Gastrocnemius medialis (tissue), 4 donors: ENCODE measurements around the gene CEP83. TPM values are rescaled to one million over a fixed set of nuclear protein-coding genes. Genes with fewer than 3 reads are reported as not detected.
"Not testable (repeated sequence)": the region's sequence is repeated elsewhere in the genome, so short reads cannot be mapped to it uniquely, and the experiment has no call there.

Source experiments
- ATAC-seq, 2 donors: fragments of 150-250 bp; one replicate each; pipeline ENCODE4 v1.9.1; 2016
- DNase-seq, 2 donors: peaks; one replicate each; pipeline ENCODE4 v3.0.0-alpha.2; 2019
- H3K27ac ChIP-seq, 4 donors: fragments of 200-600 bp; sonication (generic); 1 replicate in 1 of 4; 2 replicates in 3 of 4; pipeline ENCODE4 v1.5.1; 2016 to 2018; ENCODE audit warnings: mild to moderate bottlenecking in 2 of 4, moderate library complexity in 1 of 4
- H3K27me3 ChIP-seq, 3 donors: fragments of 200-600 bp; sonication (generic) in 2 of 3; 1 replicate in 1 of 3; 2 replicates in 2 of 3; pipeline versions ENCODE4 v1.5.1 to v1.6.0; 2016 to 2019; ENCODE audit warnings: mild to moderate bottlenecking in 1 of 3, moderate library complexity in 1 of 3
- H3K36me3 ChIP-seq, 2 donors: fragments of 200-600 bp; sonication (generic) in 1 of 2; one replicate each; pipeline ENCODE4 v1.5.1; 2017 to 2018
- H3K4me1 ChIP-seq, 2 donors: fragments of 200-600 bp; sonication (generic) in 1 of 2; one replicate each; pipeline ENCODE4 v1.5.1; 2016 to 2017; ENCODE audit warnings: mild to moderate bottlenecking in 2 of 2
- H3K4me3 ChIP-seq, 4 donors: fragments of 200-600 bp; sonication (generic) in 3 of 4; 1 replicate in 1 of 4; 2 replicates in 3 of 4; pipeline ENCODE4 v1.5.1; 2016 to 2019; ENCODE audit warnings: mild to moderate bottlenecking in 2 of 4
- H3K9me3 ChIP-seq, 3 donors: fragments of 200-600 bp; sonication (generic) in 2 of 3; 1 replicate in 1 of 3; 2 replicates in 2 of 3; pipeline ENCODE4 v1.5.1; 2016 to 2019
- POLR2A ChIP-seq, 2 donors: fragments of 450-650 bp; IDR thresholded peaks; one replicate each; pipeline ENCODE4 v1.6.1; 2017; ENCODE audit warnings: antibody characterized with exemption in 2 of 2, mild to moderate bottlenecking in 2 of 2, moderate library complexity in 2 of 2
- in situ Hi-C, 4 donors: fragments of 200-750 bp; cut with MboI; loops; one replicate each; pipeline versions ENCODE4 v1.15.0 to v1.8.0; 2017; ENCODE audit warnings: low sequenced_read_pairs in 4 of 4
- intact Hi-C: fragments of 100-400 bp; cut with DNase I; formaldehyde crosslinking; loops from one replicate; pipeline ENCODE4 v1.15.1; 2023; ENCODE audit warnings: low total_unique reads
- total RNA-seq, 4 donors: library from RNA; depleted of rRNA; stranded (reverse); fragments of >200 nt; gene quantifications; one replicate each; pipeline versions ENCODE4 v1.1.0 to v1.2.3, GENCODE V29; 2016
- TF ChIP-seq, protein P1 (sequence below), 5 experiments: fragments of 450-650 bp in 3 of 5; fragments of 200-600 bp in 2 of 5; sonication (generic) in 2 of 5; IDR thresholded peaks in 4 of 5; conservative IDR thresholded peaks in 1 of 5; 1 replicate in 4 of 5; 2 replicates in 1 of 5; pipeline ENCODE4 v1.5.1; 2016 to 2019; ENCODE audit warnings: antibody characterized with exemption in 5 of 5, mild to moderate bottlenecking in 3 of 5, moderate library complexity in 3 of 5

Gene CEP83
- total RNA-seq, 4 donors from 2014 or later, result 3.5 to 19.5 (median 11.2) TPM

DNA sequence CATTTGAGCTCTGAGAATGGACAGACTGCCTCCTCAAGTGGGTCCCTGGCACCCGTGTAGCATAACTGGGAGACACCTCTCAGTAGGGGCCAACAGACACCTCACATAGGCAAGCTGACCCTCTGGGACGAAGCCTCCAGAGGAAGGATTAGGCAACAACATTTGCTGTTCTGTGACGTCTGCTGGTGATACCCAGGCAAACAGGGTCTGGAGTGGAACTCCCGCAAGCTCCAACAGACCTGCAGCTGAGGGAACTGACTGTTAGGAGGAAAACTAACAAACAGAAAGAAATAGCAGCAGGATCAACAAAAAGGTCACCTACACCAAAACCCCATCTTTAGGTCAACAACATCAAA is 69.6 kb downstream of the CEP83 start:
- in situ Hi-C loops, result no loop called here
- Histone ChIP-seq H3K36me3 (peaks cover 0 to 3% of the 10 kb centered on the region in 2 donors), H3K4me3 (no peak overlapping the region), H3K27ac (no peak overlapping the region), H3K9me3 (no peaks in the 10 kb centered on the region), H3K27me3 (no peaks in the 10 kb centered on the region), H3K4me1 (no peaks in the 10 kb centered on the region)
- intact Hi-C loops, result no loop called here
- TF ChIP-seq, protein P1, sequence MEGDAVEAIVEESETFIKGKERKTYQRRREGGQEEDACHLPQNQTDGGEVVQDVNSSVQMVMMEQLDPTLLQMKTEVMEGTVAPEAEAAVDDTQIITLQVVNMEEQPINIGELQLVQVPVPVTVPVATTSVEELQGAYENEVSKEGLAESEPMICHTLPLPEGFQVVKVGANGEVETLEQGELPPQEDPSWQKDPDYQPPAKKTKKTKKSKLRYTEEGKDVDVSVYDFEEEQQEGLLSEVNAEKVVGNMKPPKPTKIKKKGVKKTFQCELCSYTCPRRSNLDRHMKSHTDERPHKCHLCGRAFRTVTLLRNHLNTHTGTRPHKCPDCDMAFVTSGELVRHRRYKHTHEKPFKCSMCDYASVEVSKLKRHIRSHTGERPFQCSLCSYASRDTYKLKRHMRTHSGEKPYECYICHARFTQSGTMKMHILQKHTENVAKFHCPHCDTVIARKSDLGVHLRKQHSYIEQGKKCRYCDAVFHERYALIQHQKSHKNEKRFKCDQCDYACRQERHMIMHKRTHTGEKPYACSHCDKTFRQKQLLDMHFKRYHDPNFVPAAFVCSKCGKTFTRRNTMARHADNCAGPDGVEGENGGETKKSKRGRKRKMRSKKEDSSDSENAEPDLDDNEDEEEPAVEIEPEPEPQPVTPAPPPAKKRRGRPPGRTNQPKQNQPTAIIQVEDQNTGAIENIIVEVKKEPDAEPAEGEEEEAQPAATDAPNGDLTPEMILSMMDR (IDR thresholded peaks at IDR 0.05 in 4 of 5, conservative IDR thresholded peaks at IDR 0.05 in 1 of 5), result no peak
- no peak for TF ChIP-seq POLR2A (IDR thresholded peaks at IDR 0.05)
- ATAC-seq (no peak), DNase-seq (no peak)

DNA sequence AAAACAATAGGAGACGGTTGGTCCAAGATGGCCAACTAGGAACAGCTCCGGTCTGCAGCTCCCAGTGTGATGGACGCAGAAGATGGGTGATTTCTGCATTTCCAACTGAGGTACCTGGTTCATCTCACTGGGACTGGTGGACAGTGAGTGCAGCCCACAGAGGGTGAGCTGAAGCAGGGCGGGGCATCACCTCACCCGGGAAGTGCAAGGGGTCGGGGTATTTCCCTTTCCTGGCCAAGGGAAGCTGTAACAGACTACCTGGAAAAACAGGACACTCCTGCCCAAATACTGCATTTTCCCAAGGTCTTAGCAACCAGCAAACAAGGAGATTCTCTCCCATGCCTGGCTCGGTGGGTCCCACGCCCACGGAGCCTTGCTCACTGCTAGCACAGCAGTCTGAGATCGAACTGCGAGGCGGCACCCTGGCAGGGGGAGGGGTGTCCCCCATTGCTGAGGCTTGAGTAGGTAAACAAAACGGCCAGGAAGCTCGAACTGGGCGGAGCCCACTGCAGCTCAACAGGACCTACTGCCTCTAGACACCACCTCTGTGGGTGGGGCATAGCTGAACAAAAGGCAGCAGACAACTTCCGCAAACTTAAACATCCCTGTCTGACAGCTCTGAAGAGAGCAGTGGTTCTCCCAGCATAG is 70.1 kb downstream of the CEP83 start:
- H3K4me3 ChIP-seq, H3K4me1 ChIP-seq, H3K27me3 ChIP-seq, H3K9me3 ChIP-seq, H3K36me3 ChIP-seq, ATAC-seq, DNase-seq, intact Hi-C loops, H3K27ac ChIP-seq, in situ Hi-C loops: not testable (repeated sequence)

DNA sequence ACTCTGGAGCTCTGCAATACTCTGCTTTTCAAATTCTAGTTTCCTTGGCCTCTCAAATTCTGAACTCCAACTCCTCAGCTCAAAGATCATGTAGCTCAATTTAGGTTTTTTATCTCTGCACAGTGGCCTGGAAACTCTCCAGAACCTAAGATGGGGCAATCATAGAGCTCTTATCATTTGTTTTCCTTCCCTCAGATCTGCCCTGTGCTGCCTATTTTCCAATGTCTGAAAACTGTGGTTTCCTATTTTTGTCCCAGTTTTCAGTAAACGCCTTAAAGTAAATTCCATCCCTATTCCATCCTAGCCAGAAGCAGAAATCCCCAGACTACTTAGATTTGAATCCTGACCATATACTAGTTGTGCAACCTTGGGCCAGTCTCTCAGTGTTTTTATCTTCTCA is 73.2 kb downstream of the CEP83 start:
- TF ChIP-seq, protein P1 (IDR thresholded peaks at IDR 0.05 in 4 of 5, conservative IDR thresholded peaks at IDR 0.05 in 1 of 5), result no peak
- TF ChIP-seq POLR2A (IDR thresholded peaks at IDR 0.05), result no peak
- no peaks in the 10 kb centered on the region for H3K9me3 ChIP-seq
- no peak for DNase-seq
- in situ Hi-C loops, result no loop called here
- no peak for ATAC-seq
- no peak overlapping the region for H3K4me3 ChIP-seq
- intact Hi-C loops, result no loop called here
- H3K27me3 ChIP-seq, result no peaks in the 10 kb centered on the region
- no peak overlapping the region for H3K27ac ChIP-seq
- peaks cover 0 to 9% of the 10 kb centered on the region in 2 donors for H3K36me3 ChIP-seq
- H3K4me1 ChIP-seq, result peaks cover 0 to under 1% of the 10 kb centered on the region in 2 donors

DNA sequence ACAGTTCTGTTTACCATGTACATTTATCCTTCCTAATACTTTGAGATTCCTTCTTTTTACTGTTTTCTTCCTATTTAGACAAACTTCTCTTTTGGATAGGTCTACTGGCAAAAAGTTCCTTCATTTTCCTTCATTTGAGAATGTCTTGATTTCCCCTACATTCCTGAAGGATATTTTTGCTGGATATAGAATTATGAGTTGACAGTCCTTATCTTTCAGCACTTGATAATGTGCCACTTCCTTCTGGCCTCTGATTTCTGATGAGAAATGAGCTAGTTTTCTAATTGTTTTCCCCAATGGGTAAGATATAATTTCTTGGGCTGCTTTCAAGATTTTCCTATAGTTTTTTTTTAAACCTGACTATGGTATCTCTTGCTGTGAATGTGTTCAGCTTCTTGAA is 75.6 kb downstream of the CEP83 start:
- Histone ChIP-seq H3K27ac (no peak overlapping the region), H3K4me3 (no peak overlapping the region), H3K4me1 (peaks cover 8 to 9% of the 10 kb centered on the region in 2 donors), H3K9me3 (no peaks in the 10 kb centered on the region), H3K36me3 (peaks cover 0 to 9% of the 10 kb centered on the region in 2 donors), H3K27me3 (no peaks in the 10 kb centered on the region)
- no peak for ATAC-seq
- no peak for DNase-seq
- TF ChIP-seq, protein P1 (IDR thresholded peaks at IDR 0.05 in 4 of 5, conservative IDR thresholded peaks at IDR 0.05 in 1 of 5), result no peak
- no peak for TF ChIP-seq POLR2A (IDR thresholded peaks at IDR 0.05)
- in situ Hi-C loops, result no loop called here
- intact Hi-C loops, result no loop called here

DNA sequence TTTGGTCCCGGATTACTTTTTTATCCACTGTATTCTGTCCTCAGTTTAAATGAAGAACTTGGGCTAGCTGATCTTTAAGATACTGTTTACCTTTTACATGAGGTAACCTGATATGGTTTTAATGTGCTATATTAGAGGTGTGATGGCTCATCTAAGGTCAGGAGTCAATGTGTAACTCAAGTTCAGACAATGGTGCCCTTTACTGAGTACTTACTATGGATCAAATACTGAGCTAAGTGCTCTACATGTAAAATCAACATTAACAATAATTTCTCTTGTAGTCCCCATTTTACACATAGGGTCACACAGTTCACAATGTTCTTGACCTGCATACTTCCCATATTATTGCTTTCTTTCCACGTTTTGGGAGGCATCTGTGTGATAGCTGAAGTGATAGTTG is 79.2 kb downstream of the CEP83 start:
- Histone ChIP-seq H3K9me3 (no peaks in the 10 kb centered on the region), H3K27ac (no peak overlapping the region), H3K4me1 (peaks cover 8 to 9% of the 10 kb centered on the region in 2 donors), H3K4me3 (no peak overlapping the region), H3K36me3 (peaks cover 0 to 21% of the 10 kb centered on the region in 2 donors), H3K27me3 (no peaks in the 10 kb centered on the region)
- in situ Hi-C loops, result no loop called here
- ATAC-seq (no peak), DNase-seq (no peak)
- TF ChIP-seq, protein P1 (IDR thresholded peaks at IDR 0.05 in 4 of 5, conservative IDR thresholded peaks at IDR 0.05 in 1 of 5), result no peak
- TF ChIP-seq POLR2A (IDR thresholded peaks at IDR 0.05), result no peak
- intact Hi-C loops, result no loop called here
